NOMO-1 (cell line): Measurements from ENCODE around the gene C11orf68.
"Not testable (repeated sequence)": the region's sequence is repeated elsewhere in the genome, so short reads cannot be mapped to it uniquely, and the experiment has no call there.

ENCODE experiments used
- DNase-seq, 2 experiments: peaks; one replicate each; lab custom pipeline; 2025; ENCODE audit not compliant: unreplicated experiment in 2 of 2; lab: John Stamatoyannopoulos, UW

The C11orf68 gene

DNA sequence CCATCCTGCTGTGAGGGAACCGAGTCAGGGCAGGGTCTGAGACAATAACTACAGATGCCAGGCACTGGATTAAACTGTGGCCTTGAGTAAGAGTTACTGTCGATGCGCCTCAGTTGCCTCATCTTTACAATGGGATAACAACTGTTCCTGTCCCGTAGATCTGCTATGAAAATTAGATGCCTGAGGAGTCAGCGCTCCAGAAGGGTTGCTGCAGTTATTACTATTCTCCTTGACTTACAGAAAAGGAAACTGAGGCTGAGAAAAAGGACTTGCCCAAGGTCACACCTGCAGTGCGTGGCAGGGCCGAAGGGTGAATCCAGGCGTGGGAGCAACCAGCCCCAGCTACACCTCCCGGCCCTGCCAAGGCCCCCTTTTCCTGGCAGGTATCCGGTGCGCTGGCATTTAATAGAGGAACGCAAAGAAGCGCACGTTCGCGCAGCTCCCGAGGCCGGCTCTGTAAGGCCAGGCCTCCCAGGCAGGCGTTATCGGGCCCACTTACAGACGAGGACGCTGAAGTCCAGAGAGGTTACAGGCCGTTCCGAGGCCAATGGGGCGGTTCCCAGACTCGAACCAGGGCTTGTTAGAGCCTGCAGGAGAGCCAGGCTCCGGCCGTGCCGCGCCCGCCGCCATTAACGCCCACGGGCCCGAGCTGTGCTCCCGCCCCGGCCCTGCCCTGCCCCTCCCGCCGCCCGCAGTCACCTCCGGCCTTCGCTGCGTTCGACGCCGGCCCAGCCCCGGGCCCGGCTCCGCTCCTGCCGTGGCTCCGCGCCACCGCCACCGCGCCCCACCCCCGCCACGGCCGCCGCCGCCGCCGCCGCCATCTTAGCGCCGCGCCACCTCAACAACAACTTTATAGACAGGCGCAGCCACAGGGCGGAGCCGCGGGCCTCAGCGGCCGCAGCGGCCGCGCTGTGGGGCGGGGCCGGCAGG is at the start of gene C11orf68:
Gene C11orf68 (minus strand): TSS at position 852 of the 930 bp plus-strand sequence. CDS start 31 bp downstream, at position 821.
- DNase-seq = no peak

DNA sequence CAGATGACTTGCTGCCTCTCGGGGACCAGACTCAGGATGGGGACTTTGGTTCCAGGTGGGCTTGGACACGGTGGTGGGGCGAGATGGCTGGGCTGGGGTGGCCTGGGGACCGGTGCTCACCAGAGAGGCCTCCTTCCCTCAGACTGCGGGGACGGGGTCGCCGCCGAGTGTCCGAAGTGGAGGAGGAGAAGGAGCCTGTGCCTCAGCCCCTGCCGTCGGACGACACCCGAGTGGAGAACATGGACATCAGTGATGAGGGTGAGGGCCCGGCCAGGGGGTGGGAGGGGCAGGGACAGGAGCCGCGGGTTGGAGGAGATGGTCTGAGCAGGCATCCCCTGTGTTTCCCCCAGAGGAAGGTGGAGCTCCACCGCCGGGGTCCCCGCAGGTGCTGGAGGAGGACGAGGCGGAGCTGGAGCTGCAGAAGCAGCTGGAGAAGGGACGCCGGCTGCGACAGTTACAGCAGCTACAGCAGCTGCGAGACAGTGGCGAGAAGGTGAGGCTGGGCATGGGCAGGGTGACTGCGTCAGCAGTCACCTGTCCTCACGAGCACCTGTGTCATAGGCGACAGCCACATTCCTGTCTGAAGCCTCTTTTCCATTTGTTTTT is 48.6 kb upstream of the C11orf68 start:
- no peak for DNase-seq

DNA sequence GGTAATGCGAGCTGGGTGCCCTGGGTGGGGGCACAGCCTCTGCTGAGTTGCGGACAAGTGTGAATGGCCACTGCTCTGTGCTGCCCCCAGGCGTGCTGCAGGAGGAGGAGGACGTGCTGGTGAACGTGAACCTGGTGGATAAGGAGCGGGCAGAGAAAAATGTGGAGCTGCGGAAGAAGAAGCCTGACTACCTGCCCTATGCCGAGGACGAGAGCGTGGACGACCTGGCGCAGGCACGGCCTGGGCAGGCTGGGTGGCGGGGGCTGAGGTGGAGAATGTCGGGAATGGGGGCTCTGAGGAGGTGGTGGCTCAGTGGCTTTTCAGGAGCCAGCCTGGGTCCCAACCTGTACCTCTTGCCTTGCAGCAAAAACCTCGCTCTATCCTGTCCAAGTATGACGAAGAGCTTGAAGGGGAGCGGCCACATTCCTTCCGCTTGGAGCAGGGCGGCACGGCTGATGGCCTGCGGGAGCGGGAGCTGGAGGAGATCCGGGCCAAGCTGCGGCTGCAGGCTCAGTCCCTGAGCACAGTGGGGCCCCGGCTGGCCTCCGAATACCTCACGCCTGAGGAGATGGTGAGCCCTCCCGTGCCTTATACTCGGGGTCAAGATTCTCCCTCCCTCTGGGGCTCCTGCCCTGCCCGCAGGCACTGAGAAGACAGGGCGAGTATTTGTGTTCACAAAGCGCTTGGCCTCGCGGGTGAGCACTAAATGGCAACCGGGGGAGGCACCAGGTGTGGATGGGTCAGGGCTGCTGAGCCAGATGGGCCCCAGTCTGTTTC is 47.3 kb upstream of the C11orf68 start:
- no peak for DNase-seq

DNA sequence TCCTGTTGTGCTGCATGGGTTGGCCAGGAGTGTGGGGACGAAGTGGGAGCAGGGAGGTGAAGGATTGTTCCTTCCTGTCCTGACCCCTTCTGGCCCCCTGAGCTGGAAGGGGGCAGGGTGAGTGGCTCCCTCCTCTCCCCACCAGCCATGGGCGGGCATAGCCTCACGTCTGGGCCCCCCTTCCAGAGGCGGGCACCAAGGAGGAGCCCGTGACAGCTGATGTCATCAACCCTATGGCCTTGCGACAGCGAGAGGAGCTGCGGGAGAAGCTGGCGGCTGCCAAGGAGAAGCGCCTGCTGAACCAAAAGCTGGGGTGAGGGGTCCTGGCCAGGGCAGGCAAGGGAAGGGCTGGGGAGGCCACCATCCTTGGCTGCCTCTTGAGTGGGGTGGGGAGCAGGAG is 46.0 kb upstream of the C11orf68 start:
- DNase-seq = no peak

DNA sequence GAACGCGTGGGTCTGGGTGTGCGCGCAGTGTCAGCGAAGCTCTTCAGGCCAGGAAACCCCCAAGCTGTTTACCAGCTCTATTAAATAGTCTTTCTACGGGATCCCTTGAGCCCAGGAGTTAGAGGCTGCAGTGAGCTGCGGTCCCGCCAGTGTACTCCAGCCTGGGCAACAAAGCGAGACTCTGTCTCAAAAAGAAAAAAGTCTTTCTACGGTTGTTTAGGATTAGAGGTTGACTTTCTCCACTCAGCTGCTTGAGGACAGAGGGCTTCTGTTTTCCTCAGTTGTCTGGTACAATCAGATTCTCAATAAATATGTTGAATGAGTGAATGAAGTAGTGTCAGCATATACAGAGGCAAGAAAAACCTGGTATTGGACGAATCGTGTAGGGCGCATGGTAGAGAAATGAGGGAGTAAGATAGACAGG is 43.3 kb upstream of the C11orf68 start:
- DNase-seq = no peak

DNA sequence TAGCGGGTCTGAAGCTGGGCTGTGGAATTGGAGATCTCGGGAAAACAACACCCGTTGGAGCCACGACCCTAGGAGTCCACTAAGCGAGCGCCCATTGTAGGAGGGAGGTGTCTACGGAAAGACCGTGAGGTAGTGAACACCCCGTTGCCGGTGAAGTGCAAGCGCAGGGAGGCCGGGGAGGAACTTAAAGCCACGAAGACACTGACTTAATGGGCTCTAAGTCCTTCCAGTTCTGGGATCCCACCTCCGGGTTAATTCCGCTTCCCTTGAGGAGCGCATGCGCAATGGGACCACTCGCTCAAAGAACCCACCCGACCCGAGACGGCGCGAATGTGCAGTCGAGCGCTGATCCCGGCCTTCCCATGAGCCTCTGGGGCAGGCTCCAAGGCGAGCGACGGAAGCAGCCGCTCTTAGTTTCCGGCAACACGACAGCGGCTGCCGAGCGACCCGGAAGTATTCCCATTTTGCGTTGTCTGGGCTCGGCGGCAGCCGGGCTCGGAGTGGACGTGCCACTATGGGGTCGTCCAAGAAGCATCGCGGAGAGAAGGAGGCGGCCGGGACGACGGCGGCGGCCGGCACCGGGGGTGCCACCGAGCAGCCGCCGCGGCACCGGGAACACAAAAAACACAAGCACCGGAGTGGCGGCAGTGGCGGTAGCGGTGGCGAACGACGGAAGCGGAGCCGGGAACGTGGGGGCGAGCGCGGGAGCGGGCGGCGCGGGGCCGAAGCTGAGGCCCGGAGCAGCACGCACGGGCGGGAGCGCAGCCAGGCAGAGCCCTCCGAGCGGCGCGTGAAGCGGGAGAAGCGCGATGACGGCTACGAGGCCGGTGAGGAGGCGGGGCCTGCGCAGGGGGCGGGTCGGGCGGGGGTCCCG is 42.6 kb upstream of the C11orf68 start, which contains the start of gene SART1:
Gene SART1 (plus strand): TSS at position 468 of the 874 bp plus-strand sequence. CDS start 47 bp downstream, at position 515.
- peak; percentile 98 for DNase-seq

DNA sequence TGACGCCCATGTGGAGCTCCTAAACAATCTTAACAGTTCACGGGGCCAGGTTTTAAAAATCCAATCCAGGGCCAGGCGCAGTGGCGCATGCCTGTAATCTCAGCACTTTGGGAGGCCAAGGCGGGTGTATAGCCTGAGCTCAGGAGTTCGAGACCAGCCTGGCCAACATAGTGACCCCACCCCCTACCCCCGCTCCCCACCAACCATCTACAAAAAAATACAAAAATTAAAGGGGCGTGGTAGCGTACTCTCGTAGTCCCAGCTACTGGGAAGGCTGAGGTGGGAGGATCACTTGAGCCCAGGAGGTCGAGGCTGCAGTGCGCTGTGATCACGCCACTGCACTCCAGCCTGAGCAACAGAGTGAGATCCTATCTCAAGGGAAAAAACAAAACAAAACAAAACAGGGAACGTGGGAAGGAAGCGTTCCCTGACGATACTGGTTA is 42.0 kb upstream of the C11orf68 start:
- no peak for DNase-seq

DNA sequence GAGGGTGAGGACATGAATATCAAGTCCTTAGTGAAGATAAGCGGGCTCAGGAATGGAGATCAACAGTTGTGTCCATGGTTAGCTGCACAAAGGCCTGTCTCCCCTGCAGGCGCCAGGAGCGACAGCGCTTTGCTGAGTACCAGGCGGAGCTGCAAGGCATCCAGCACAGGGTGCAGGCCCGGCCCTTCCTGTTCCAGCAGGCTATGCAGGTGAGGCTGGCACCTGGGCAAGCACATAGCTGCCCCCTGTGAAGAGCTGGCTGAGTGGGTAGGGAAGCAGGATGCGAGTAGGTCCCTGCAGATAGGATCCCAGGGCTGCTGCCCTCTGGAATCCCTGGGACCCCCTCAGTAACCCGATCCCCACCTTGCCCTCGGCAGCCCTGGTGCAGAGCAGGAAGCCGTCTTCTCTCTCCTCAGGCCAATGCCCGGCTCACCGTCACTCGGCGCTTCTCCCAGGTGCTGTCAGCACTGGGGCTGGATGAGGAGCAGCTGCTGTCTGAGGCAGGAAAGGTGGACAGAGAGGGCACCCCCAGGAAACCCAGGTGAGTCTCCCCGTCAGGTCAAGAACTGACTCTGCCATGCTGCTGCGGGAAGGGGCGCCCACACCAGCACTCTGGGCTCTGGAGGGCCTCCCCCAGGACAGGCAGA is 40.0 kb upstream of the C11orf68 start:
- DNase-seq = no peak

DNA sequence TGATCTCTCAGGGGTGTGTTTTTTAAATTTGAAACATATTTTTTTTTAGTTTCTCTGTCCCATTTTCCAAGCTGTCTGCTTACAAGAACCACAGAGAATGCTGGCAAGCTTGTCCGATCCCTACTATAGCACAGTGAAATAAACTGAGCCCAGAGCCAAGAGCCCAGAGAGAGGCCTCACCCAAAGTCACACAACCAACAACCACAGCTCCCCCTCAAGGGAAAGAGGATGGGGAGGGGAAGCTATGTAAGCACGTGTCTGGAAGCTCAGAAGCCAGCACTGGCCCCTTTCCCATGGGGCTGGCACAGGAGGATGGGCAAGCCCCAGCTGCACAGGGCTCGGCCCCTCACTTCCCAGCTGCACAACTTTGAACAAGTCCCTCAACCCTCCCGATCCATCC is 39.4 kb upstream of the C11orf68 start:
- DNase-seq = no peak

DNA sequence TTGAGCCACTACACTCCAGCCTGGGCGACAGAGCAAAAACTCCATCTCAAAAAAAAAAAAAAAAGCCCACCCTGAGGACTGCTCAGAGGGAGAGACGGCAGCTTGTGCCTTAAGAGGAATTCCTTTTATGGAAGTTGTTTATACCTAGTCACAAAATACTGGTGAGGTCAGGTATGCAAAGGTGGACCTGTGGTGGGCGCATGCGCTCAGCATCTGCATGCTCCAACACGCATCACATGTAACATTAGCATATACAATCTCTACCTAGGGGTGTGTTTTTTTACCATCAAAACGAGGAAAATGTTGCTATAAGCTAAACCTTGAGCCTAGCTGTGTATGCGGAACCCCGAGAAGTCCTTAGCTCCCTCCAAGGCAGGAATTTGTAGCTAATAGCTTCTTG is 35.9 kb upstream of the C11orf68 start:
- DNase-seq = no peak

DNA sequence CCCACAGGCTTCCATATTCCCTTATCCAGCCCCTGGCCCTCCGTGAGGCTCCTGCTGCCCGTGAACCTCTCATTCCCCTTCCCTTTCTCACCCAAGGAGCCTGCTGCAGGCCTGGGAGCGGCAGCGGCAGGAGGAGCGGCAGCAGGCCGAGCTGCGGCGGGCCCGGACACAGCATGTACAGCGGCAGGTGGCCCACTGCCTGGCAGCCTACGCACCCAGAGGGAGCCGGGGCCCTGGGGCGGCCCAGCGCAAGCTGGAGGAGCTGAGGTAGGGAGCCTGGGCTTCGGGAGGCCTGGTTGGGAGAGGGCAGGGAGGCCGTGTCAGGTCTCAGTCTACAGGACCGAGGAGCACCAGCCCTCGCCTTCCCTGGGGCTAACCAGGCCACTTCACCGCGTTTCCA is 34.6 kb upstream of the C11orf68 start:
- DNase-seq = no peak

DNA sequence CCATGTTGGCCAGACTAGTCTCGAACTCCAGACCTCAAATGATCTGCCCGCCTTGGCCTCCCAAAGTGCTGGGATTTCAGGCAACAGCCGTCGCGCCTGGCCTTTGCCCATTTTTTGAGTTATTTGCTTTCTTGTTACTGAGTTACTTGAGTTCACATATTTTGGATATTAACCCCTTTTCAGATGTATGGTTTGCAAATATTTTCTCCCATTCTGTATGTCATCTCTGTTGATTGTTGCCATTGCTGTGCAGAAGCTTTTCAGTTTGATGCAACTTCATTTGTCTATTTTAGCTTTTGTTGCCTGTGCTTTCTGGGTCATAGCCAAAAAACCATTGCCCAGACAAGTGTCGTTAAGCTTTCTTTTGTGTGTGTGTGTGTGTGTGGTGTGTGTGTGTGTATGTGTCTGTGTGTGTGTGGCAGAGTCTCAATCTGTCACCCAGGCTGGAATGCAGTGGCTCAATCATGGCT is 33.2 kb upstream of the C11orf68 start:
- no peak for DNase-seq

DNA sequence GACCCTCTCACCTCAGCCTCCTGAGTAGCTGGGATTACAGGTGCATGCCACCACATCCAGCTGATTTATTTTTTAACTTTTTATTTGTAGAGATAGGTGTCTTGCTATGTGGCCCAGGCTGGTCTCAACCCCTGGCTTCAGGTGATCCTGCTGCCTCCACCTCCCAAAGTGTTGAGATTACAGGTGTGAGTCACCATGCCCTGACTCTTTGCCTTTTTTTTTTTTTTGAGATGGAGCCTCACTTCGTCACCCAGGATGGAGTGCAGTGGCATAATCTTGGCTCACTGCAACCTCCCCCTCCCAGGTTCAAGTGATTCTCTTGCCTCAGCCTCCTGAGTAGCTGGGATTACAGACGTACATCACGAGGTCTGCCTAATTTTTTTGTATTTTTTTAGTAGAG is 32.8 kb upstream of the C11orf68 start:
- not testable (repeated sequence) for DNase-seq

DNA sequence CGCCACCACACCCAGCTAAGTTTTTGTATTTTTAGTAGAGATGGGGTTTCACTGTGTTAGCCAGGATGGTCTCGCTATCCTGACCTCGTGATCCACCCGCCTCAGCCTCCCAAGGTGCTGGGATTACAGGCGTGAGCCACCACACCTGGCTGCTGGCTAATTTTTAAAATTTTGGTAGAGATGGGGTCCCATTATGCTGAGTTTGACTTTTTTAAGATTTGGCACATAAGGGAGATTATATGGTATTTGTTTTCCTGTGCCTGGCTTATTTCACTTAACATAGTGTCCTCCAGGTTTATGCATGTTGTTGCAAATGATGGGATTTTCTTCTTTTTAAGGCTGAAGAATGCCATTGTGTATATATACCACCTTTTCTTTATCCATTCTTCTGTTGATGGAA is 31.8 kb upstream of the C11orf68 start:
- DNase-seq = not testable (repeated sequence)

DNA sequence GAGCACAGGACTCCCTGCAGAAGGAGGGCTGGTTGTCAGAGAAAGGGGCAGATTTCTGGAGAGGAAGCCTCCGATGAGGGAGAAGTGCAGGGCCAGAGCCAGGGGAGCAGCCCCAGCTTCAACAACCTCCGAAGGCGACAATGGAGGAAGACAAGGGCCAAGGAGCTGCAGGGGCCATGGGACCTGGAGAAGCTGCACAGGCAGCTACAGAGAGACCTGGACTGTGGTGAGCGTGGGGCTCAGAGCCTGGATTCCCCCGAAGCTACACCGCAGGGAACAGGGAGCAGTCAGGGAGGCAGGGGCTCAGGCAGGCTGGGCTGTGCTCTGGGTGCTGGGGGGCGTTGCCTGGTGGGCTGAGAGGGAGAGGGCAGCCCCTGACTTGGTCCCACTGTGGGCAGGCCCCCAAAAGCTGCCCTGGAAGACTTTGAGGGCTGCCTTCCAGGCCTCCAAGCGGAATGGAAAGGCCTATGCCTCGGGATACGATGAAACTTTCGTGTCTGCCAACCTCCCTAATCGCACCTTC is 28.8 kb upstream of the C11orf68 start:
- no peak for DNase-seq

DNA sequence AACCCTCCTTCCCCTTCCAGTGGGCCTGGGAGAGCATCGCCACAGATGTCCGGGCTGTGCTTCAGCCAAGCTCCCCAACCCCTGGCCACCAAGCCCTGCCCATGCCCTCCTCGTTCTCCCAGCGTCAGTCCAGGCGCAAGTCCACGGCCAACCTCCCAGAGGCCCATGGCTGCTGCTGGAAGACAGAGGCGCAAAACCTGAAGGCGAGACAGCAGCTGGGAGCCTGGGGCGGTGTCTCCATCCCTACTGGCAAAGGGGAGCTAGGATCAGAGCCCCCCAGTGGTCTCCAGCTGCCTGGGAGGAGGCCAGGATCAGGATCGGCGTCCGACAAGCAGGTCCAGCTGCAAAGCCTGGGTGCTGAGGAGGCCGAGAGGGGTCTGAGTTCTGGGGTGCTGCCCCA is 28.3 kb upstream of the C11orf68 start:
- DNase-seq = no peak

DNA sequence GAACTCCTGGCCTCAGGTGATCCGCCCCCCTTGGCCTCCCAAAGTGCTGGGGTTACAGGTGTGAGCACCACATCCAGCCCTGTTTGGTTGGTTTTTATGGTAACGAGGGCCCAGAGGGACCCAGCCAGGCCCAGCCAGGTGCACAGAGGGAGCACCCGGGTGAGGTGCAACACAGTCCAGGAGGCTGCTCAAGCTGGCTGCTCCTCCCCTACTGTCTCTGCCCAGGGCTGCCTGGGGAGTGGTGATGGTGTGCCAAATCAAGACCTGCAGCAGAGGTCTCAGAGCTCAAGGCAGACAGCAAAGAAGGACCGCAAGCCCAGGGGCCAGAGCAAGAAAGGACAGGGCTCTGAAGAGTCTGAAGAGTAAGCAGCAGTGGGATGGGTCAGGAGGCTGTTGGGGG is 27.8 kb upstream of the C11orf68 start:
- no peak for DNase-seq

DNA sequence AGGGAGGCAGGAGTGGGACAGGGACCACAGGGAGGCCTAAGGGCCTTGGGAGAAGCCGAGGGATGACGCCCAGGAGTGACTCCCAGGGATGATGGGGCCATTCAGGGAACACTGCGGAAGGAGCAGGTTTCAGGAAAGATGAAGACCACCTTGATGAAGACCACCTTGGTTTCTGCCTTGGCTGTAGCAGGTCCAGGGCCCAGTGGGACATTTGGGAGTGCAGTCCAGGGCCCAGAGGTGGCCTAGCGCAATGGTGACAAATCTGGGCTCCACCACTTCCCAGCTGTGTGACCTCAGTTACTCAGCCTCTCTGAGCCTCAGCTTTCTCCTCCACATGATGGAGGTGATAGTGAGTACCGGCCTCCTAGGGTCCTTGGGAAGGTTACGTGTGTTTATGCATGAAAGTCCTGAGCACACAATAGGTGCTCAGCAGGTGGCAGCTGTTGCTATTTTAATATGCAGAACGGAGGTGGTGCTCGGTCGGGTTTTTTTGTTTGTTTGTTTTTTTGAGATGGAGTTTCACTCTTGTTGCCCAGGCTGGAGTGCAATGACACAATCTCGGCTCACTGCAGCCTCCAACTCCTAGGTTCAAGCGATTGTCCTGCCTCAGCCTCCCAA is 27.2 kb upstream of the C11orf68 start:
- DNase-seq = no peak

DNA sequence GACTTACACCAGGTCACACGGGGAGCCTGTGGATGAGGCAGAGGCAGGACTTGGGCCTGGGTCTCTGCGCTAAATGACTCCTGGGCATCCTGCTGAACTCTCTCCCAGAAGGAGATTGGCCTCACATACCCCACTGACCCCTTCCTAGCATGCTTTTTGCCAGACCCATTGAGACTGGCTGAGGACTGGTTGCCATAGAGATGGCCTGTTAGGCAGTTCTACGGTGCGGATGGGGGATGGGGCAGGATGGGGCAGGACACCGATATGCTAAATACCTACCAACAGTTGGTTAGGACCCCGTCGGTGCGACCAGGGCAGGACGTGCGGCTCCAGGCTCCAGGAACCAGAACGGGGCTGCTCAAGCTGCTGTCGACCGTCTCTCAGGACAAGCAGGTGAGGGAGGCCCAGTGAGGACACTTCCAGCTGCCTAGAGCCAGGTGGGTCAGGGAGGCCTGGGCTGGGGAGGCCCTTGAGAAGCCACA is 26.6 kb upstream of the C11orf68 start, which contains the start of gene TSGA10IP:
Gene TSGA10IP (plus strand): TSS at position 51 of the 482 bp plus-strand sequence. CDS start 196 bp downstream, at position 247.
- DNase-seq = no peak
